Sigmoid colon (tissue), 7 donors: Measurements from ENCODE around the gene ZCCHC24. TPM values are rescaled to one million over a fixed set of nuclear protein-coding genes. Genes with fewer than 3 reads are reported as not detected.

ENCODE experiments used
- DNase-seq: peaks from one replicate; pipeline ENCODE4 v3.0.0-alpha.2; 2019
- H3K27ac ChIP-seq, 4 donors: fragments of 200-600 bp; sonication (generic); one replicate each; pipeline ENCODE4 v1.5.1; 2016 to 2019; ENCODE audit warnings: mild to moderate bottlenecking in 1 of 4
- H3K27me3 ChIP-seq, 3 donors: fragments of 200-600 bp; sonication (generic); one replicate each; pipeline ENCODE4 v1.5.1; 2019; ENCODE audit warnings: mild to moderate bottlenecking in 1 of 3
- H3K36me3 ChIP-seq, 4 donors: fragments of 200-600 bp; sonication (generic); one replicate each; pipeline ENCODE4 v1.5.1; 2016 to 2019
- H3K4me1 ChIP-seq, 4 donors: fragments of 200-600 bp; sonication (generic); one replicate each; pipeline ENCODE4 v1.5.1; 2017 to 2019
- H3K4me3 ChIP-seq, 4 donors: fragments of 200-600 bp; sonication (generic); one replicate each; pipeline ENCODE4 v1.5.1; 2017 to 2019; ENCODE audit warnings: mild to moderate bottlenecking in 2 of 4, moderate library complexity in 1 of 4
- H3K9me3 ChIP-seq, 4 donors: fragments of 200-600 bp in 3 of 4; sonication (generic) in 3 of 4; one replicate each; pipeline versions ENCODE4 v1.5.1 to v1.6.1; 2013 to 2019
- EP300 ChIP-seq, 4 donors: sonication (generic); formaldehyde crosslinking; IDR thresholded peaks; one replicate each; pipeline ENCODE4 v1.6.1; 2017; ENCODE audit warnings: antibody characterized with exemption in 4 of 4
- POLR2A ChIP-seq, 2 donors: fragments of 450-650 bp; IDR thresholded peaks; one replicate each; pipeline ENCODE4 v1.6.1; 2016; ENCODE audit warnings: antibody characterized with exemption in 2 of 2, mild to moderate bottlenecking in 2 of 2, moderate library complexity in 2 of 2
- POLR2AphosphoS5 ChIP-seq, 4 donors: sonication (generic); formaldehyde crosslinking; IDR thresholded peaks; one replicate each; pipeline ENCODE4 v1.6.1; 2017; ENCODE audit warnings: antibody characterized with exemption in 4 of 4
- WGBS, 2 donors: extraction: QIAGEN DNeasy Blood & Tissue Kit; methylation state at CpG; one replicate each; pipeline ENCODE4 v1.1.7; 2013; 5-methylcytosine and 5-hydroxymethylcytosine counted together
- intact Hi-C: fragments of 100-400 bp; cut with DNase I; formaldehyde crosslinking; loops from one replicate; pipeline ENCODE4 v1.15.1; 2023
- polyA plus RNA-seq, 3 donors: library from polyadenylated mRNA; stranded (reverse); fragments of 200-250 nt; gene quantifications; one replicate each; pipeline ENCODE4 v1.2.3, GENCODE V29; 2013
- total RNA-seq, 4 donors: library from RNA; depleted of rRNA; stranded (reverse); fragments of >200 nt; gene quantifications; one replicate each; pipeline ENCODE4 v1.1.0, GENCODE V29; 2016
- TF ChIP-seq, protein P1 (sequence below), 4 experiments: fragments of 450-650 bp in 3 of 4; fragments of 200-600 bp in 1 of 4; IDR thresholded peaks; one replicate each; pipeline ENCODE4 v1.5.1; 2016 to 2019; ENCODE audit warnings: antibody characterized with exemption in 4 of 4, mild to moderate bottlenecking in 3 of 4, moderate library complexity in 2 of 4
- donor health status: healthy with polysubstance abuse.
- donor health status: Bipolar disorder and iron deficiency.
- donor health status: healthy.

Gene ZCCHC24
- total and polyA plus RNA-seq, 7 donors, result 7.6 to 141 (median 82.6) TPM

DNA sequence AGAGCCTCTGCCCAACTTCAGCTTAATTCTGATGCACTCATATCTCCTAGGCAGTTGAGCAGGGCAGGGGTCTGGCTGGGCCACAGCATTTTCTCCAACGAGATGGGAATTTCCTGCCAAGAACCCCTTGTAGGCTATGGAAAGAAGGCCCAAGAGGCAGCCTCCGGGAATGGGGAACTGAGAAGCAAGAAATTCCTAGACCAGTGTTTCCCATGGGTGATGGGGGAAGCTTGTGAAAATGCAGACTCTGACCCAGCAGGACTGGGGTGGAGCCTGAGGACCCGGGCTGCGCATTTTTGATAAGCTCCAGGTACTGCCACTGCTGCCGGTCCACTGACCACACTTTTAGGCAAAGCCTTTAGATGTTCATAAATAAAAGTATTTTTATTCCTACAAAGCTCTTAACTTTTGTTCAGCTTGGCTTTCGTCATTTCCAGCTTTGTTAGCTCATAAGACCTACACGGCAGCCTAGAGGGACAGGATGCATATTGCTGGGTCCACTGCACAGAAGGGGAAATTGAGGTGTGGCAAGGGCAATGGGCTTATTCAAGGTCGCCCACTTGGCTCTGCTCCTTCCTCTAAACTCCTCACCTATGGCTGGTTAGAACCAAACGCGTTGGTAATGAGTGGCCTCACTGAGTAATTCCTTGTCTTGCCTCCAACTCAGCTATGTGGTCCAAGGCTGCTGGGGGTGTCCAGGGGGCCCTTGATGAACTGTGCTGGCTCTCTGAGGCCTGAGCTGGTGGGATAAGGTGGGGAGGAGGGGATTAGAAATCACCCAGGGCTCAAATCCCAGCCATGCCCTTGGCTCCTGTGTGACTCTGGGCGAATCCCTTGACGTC, 29.5 kb downstream of the ZCCHC24 start:
- no peaks in the 10 kb centered on the region for H3K27me3 ChIP-seq
- peak overlapping the region in 2 of 4 donors; percentile 35 to 58 for H3K27ac ChIP-seq
- H3K9me3 ChIP-seq, result no peaks in the 10 kb centered on the region
- H3K4me1 ChIP-seq, result peaks cover 0 to 73% (median 33%) of the 10 kb centered on the region in 4 donors
- DNase-seq, result peak; percentile 56
- intact Hi-C loops, result no loop called here
- H3K36me3 ChIP-seq, result peaks cover 0 to 39% (median 8%) of the 10 kb centered on the region in 4 donors
- H3K4me3 ChIP-seq, result no peak overlapping the region
- TF ChIP-seq, protein P1, sequence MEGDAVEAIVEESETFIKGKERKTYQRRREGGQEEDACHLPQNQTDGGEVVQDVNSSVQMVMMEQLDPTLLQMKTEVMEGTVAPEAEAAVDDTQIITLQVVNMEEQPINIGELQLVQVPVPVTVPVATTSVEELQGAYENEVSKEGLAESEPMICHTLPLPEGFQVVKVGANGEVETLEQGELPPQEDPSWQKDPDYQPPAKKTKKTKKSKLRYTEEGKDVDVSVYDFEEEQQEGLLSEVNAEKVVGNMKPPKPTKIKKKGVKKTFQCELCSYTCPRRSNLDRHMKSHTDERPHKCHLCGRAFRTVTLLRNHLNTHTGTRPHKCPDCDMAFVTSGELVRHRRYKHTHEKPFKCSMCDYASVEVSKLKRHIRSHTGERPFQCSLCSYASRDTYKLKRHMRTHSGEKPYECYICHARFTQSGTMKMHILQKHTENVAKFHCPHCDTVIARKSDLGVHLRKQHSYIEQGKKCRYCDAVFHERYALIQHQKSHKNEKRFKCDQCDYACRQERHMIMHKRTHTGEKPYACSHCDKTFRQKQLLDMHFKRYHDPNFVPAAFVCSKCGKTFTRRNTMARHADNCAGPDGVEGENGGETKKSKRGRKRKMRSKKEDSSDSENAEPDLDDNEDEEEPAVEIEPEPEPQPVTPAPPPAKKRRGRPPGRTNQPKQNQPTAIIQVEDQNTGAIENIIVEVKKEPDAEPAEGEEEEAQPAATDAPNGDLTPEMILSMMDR (IDR thresholded peaks at IDR 0.05), result no peak
- no peak for TF ChIP-seq POLR2A (IDR thresholded peaks at IDR 0.05)
- no peak for TF ChIP-seq EP300 (IDR thresholded peaks at IDR 0.05)
- TF ChIP-seq POLR2AphosphoS5 (IDR thresholded peaks at IDR 0.05), result no peak
- WGBS, 2 donors, result 82 to 83% methylated on average over 12 of the region's 12 CpGs

DNA sequence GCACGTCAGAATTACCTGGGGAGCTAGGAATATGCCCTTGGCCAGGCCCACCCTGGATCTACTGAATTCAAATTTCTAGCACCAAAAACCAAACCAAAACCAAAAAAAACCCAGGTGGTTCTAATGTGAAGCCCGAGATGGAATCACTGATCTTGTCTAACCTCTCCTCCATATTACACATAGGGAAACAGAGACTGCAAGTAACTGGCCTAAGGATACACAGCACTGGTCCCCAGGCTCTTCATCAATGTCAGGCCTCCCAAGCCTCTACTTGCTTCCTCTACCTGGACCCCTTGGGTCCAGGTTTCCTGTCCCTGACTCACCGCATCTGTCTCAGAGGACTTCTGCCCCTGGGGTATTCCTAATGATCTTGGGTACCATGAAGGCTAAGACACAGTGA, 30.7 kb downstream of the ZCCHC24 start:
- WGBS, 2 donors, result 94 to 96% methylated on average over 3 of the region's 3 CpGs
- peak overlapping the region in 2 of 4 donors; percentile 35 to 58 for H3K27ac ChIP-seq
- no peak for TF ChIP-seq POLR2AphosphoS5 (IDR thresholded peaks at IDR 0.05)
- peaks cover 0 to 60% (median 27%) of the 10 kb centered on the region in 4 donors for H3K4me1 ChIP-seq
- H3K27me3 ChIP-seq, result no peaks in the 10 kb centered on the region
- H3K4me3 ChIP-seq, result no peak overlapping the region
- intact Hi-C loops, result no loop called here
- H3K9me3 ChIP-seq, result no peaks in the 10 kb centered on the region
- H3K36me3 ChIP-seq, result peaks cover 0 to 38% (median 8%) of the 10 kb centered on the region in 4 donors
- no peak for DNase-seq

DNA sequence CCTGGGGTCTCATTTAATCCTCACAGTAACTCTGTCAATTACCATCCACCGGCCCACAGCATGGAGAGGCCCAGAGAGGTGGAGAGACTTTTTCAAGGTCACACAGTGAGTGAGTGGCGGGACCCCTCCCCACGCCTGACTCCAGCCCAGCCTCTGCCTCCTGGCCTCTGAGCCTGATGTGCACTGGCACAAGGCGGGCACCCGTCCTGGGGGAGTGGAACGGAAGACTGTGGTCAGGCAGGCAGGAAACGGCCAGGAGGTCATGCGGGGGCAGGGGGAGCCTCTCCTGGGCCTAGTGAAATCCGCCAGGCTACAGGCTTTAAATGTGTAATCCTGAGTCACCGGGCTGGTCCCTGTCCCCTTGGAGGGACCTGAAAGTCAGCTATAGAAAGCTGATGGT, 32.2 kb downstream of the ZCCHC24 start:
- intact Hi-C loops, result no loop called here
- Histone ChIP-seq H3K36me3 (peaks cover 0 to 23% (median 4%) of the 10 kb centered on the region in 4 donors), H3K27me3 (no peaks in the 10 kb centered on the region), H3K4me1 (peaks cover 0 to 45% (median 19%) of the 10 kb centered on the region in 4 donors), H3K27ac (peak overlapping the region in 1 of 4 donors; percentile 27), H3K4me3 (no peak overlapping the region), H3K9me3 (no peaks in the 10 kb centered on the region)
- DNase-seq, result peak; percentile 73
- 66 to 80% methylated on average over 10 of the region's 10 CpGs for WGBS, 2 donors
- no peak for TF ChIP-seq EP300 (IDR thresholded peaks at IDR 0.05)
- TF ChIP-seq, protein P1 (IDR thresholded peaks at IDR 0.05), result no peak
- TF ChIP-seq POLR2A (IDR thresholded peaks at IDR 0.05), result no peak
- TF ChIP-seq POLR2AphosphoS5 (IDR thresholded peaks at IDR 0.05), result no peak

DNA sequence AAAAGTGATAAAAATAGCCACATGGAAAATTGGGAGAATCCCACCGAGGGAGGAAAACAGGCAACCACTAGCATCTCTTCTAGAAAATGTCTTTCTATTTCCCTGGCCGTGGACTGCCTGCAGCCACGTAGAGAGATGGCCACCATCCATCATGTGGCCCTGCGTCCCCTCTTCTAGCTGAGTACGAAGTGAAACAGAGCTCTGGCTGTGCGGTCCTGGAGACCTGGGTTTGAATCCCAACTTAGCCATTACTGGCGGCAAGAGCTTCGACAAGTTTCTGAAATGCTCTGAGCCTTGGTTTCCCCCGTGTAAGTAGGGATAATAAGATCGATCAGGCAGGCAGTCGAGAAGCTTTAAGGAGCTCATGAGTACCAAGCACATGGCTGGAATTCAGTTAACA, 32.9 kb downstream of the ZCCHC24 start:
- Histone ChIP-seq H3K27ac (no peak overlapping the region), H3K27me3 (no peaks in the 10 kb centered on the region), H3K36me3 (peaks cover 0 to 16% (median 3%) of the 10 kb centered on the region in 4 donors), H3K4me3 (no peak overlapping the region), H3K9me3 (no peaks in the 10 kb centered on the region), H3K4me1 (peaks cover 0 to 38% (median 16%) of the 10 kb centered on the region in 4 donors)
- TF ChIP-seq POLR2AphosphoS5 (IDR thresholded peaks at IDR 0.05) (no peak), POLR2A (IDR thresholded peaks at IDR 0.05) (no peak), EP300 (IDR thresholded peaks at IDR 0.05) (no peak)
- TF ChIP-seq, protein P1 (IDR thresholded peaks at IDR 0.05), result no peak
- peak; percentile 48 for DNase-seq
- WGBS, 2 donors, result 92 to 96% methylated on average over 11 of the region's 11 CpGs
- intact Hi-C loops, result no loop called here
